Right forelimb (tissue), 1 donor: ENCODE measurements around the gene MOSPD2.

Experiments
- DNase-seq: peaks from one replicate; pipeline ENCODE4 v3.0.0-alpha.2; 2018

The MOSPD2 gene

GRCh38 chrX:14916017-14916674 lies 42.9 kb downstream of the MOSPD2 start:
- DNase-seq = no peak

GRCh38 chrX:14919407-14919806 lies 46.2 kb downstream of the MOSPD2 start:
- no peak for DNase-seq

- DNase-seq = no peak
These were observed 47.0 kb downstream of the MOSPD2 start for GRCh38 chrX:14920196-14920595.

GRCh38 chrX:14922437-14922836 lies 49.2 kb downstream of the MOSPD2 start:
- no peak for DNase-seq

- no peak for DNase-seq
These were observed 50.5 kb downstream of the MOSPD2 start for GRCh38 chrX:14923761-14924160.

- DNase-seq = no peak
These were observed 53.2 kb downstream of the MOSPD2 start for GRCh38 chrX:14926471-14926870.

GRCh38 chrX:14927401-14927800 lies 54.2 kb downstream of the MOSPD2 start:
- DNase-seq = no peak

- DNase-seq = no peak
These were observed 57.4 kb downstream of the MOSPD2 start for GRCh38 chrX:14930663-14931062.

- DNase-seq = no peak
These were observed 58.9 kb downstream of the MOSPD2 start for GRCh38 chrX:14932136-14932535.

GRCh38 chrX:14934423-14934822 lies 61.2 kb downstream of the MOSPD2 start:
- no peak for DNase-seq

GRCh38 chrX:14936561-14936960 lies 63.3 kb downstream of the MOSPD2 start:
- no peak for DNase-seq

GRCh38 chrX:14939644-14940043 lies 66.4 kb downstream of the MOSPD2 start:
- no peak for DNase-seq

GRCh38 chrX:14941301-14941700 lies 68.1 kb downstream of the MOSPD2 start:
- DNase-seq = no peak

- no peak for DNase-seq
These were observed 69.1 kb downstream of the MOSPD2 start for GRCh38 chrX:14942341-14942740.

GRCh38 chrX:14943962-14944361 lies 70.7 kb downstream of the MOSPD2 start:
- no peak for DNase-seq

GRCh38 chrX:14946606-14947155 lies 73.5 kb downstream of the MOSPD2 start:
- no peak for DNase-seq

GRCh38 chrX:14948691-14949090 lies 75.5 kb downstream of the MOSPD2 start:
- no peak for DNase-seq

- DNase-seq = no peak
These were observed 83.8 kb downstream of the MOSPD2 start for GRCh38 chrX:14956813-14957582.

- DNase-seq = no peak
These were observed 90.4 kb downstream of the MOSPD2 start for GRCh38 chrX:14963447-14964236.

GRCh38 chrX:14964500-14964899 lies 91.3 kb downstream of the MOSPD2 start:
- DNase-seq = no peak
